Kidney tubule cell (primary cell): ENCODE data around the gene CACNB2.

Experiments used
- DNase-seq: peaks from one replicate; pipeline ENCODE4 v3.0.0-alpha.2; 2018; ENCODE audit warnings: low spot score

CACNB2 gene

DNA sequence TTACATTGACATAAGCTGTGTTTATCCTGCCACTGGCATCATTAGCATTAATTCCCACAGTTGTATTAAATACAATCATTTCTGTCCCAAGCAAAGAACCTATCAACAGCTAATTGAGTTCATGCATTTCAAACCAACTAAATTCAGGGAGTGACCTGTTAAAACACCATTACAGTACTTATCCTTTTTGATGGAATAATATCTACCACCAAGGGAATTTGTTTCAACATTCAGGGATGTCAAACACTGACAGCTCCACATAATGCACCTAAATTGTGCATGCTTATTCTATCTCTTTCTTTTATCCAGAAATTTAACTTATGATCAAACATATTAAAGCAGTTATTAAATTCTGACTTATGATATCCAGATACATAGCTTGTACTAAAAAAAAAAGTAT, 374.3 kb downstream of the CACNB2 start:
- no peak for DNase-seq

DNA sequence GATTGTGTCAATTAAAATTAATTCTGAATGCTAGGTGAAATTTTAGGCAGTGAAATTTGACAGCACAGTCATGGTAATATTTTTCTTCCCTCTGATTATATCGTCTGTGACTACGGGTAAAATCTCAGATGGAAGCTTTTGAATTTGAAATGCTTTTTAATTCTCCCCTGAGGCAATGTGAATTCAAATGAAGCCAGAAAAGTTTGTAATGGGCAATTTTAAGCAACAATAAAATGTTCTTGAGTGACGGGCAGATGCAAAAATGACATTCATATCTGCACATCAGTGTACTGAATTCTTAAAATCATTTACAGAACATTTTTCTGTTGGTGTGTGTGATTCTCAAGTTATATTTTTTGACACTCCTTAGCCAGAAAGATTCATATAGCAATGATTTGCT, 376.6 kb downstream of the CACNB2 start:
- DNase-seq = no peak

DNA sequence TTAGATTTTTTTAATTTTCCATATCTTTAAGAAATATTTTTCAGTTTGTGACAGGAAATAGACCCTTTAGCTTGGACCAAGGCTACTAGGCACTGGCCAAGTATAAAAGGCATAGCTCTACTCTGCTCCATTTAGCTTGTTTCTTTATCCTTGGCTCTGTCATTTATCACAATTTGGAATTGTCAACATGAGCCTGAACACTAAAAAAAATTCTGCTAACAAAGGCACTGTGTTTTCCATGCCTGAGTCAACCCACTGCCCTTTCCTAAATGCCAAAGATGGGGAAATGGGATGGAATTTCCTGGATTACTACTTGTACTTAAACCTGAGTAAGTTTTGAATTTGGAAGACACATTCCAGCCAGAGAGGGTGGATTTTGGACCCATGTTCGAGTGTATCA, 382.8 kb downstream of the CACNB2 start:
- peak; percentile 3 for DNase-seq

DNA sequence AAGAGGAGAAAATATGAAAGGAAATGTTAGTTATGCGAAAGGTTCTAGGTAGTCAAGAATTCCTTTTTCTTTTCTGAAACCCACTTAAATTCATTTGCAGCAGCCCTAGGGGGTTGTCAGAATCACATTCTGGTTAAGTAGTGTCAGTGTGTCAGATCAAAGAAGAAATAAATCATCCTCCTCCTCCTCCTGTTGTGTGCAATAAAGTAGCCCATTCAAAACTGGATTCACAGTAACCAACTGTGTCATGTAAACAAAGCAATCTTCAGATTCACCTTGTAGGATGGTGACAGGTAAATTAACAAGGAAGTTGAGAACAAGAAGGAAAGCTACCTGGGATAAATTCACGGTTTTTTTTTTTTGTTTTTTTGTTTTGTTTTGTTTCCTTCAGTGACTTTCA, 383.6 kb downstream of the CACNB2 start:
- no peak for DNase-seq

DNA sequence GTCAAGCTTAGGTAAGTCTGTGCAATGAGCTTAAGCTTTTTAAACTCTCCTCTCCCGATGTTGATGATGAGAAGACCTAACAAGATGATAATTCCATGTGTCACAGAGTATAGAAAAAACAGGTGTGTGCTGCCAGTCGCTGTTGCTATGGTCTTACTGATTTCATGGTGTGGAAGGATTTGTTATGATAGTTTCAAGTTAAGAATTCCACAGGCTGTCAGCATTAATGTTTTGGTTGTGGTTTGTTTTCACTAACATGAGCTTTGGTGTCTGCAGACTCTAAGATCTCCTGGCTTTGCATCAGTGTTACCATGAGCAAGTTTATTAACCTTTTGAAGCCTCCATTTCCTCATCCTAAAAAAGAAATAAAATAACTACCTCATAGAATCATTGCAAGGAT, 387.5 kb downstream of the CACNB2 start:
- no peak for DNase-seq

DNA sequence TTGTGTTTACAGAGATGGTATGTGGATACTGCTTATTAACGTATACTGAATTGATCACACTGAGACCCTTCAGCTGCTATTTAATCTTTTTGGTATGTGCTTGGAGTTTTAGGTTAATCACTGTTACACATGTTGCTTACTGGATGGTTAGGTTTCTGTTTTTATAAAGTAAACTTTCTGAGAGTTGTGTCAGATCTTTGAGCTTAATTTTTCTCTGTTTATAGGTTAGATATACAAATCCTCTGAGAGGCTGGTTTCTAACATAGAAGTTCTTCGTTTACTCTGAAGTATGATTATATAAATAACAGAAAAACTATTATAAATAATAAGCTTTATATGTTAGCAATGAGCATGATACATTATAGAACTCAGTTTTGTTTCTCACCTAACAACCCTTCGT, 388.1 kb downstream of the CACNB2 start:
- no peak for DNase-seq

DNA sequence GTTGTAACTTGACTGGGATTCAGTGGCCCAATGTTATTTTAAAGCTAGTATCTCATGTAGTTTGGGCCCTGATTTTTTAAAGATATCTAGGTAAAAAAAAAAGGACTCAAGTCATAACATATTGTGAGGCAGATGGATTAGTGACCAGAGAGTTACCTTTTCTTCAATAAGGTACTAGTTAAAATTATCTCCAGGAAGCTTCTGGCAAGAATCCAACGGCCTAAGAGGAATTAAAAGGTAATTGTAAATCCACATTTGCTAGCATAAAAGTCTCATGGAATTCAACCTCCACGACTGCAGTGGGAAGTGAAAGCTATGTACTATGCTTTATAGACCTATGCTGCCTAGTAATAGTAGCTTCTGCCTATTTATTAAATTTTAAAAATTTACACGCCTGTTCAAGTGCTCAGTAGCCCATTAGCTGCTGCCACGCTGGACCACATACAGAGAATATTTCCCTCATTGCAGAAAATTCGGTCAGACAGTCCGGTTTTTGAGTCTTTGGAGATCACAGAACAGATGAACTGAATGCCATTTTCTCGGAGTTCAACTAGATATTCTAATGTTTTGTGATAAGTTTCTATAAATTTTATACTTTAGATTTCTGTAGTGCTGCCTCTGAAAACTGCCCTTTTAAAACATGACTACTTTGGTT, 392.8 kb downstream of the CACNB2 start:
- DNase-seq = no peak

DNA sequence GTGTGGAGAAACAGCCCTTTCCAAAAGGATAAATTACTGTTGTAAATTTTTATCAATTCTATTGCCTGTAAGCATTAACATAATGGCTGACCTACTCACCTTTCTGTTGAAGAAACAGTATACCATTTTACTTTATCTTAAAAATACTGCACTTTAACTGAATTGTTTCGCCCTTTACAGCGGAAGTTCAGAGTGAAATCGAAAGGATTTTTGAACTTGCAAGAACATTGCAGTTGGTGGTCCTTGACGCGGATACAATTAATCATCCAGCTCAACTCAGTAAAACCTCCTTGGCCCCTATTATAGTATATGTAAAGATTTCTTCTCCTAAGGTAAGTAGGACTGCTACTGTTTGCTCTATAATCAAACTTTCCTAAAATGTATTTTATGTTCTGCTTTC, 393.7 kb downstream of the CACNB2 start:
- no peak for DNase-seq

DNA sequence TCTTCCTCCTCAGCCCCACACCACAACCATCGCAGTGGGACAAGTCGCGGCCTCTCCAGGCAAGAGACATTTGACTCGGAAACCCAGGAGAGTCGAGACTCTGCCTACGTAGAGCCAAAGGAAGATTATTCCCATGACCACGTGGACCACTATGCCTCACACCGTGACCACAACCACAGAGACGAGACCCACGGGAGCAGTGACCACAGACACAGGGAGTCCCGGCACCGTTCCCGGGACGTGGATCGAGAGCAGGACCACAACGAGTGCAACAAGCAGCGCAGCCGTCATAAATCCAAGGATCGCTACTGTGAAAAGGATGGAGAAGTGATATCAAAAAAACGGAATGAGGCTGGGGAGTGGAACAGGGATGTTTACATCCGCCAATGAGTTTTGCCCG, 399.1 kb downstream of the CACNB2 start:
- DNase-seq = no peak

DNA sequence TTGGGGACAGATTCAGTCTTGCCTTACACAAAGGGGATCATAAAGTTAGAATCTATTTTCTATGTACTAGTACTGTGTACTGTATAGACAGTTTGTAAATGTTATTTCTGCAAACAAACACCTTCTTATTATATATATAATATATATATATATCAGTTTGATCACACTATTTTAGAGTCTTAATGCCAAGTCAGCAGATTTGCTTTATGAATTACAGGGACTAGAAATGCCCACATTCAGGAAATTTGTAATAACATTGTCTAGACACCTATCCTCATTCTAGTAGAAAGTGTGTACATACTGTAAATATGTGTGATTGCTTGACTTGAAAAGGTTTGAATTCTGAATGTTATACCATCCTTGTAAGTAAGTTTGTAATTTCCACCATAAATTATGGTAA, 400.0 kb downstream of the CACNB2 start:
- DNase-seq = no peak

DNA sequence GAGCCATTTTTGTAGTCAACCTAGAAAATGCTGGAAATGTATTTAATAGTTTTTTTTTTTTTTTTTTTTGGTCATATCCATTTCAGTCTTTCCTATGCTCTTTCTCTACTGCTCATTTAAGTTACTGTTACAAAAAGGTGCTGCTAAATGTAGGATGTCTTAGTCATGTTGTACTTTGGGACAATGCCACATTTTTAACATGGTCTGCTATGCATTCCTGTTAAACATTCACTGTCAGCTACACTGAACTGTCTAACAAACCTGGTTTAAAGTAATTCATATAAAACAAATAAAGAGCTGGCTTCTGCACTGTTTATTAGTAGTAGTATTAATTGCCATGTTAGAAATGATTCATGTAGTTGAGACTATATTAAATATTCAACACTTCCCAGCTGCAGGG, 402.6 kb downstream of the CACNB2 start:
- peak; percentile 75 for DNase-seq

DNA sequence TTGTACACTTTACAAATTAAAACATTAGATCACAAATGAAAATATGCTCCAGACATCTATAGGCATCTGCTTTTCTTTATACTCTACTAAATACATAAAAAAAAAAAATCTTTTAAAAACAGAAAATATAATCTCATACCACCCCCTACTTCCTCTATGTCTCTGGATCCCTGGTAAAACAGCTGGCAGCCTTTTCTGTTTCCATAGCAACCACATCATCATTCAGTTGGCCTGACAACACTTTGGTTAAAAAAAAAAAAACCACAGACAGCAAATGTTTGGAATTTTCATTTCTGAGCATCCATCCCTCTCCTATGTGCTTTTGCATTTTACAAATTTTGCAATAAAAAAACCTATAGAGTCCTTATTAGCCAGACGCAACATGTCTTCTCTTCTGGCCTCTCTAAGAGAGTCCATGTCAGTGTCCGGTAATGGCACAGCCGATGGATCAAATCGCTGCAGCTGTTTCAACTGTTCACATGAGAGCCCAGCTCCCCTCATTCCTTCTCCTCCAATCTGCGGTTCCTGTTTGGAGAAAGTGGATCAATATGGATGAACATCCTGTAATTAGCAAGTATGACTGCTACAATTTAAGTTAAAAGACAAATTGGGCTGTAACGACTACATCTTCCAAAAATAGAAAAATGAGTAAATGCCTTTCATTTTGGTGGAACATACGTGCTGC, 405.5 kb downstream of the CACNB2 start:
- DNase-seq = no peak

DNA sequence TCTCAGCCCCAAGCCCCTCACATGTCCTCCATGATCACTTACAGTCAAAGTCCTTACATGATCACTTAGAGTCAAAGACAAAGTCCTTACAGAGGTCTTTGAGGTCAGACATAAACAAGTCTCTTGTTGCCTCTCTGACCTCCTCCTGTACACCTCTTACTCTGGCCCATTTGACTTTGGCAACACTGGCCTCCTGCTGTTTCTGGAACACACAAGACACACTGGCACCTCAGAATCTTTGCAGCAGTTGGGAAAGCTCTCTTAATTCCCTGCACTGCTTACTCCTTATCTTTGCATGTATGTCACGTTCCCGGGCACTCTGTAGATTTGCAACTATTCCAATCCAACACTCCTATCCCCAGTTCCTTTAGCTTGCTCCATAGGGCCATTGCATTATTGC, 408.9 kb downstream of the CACNB2 start:
- DNase-seq = no peak

DNA sequence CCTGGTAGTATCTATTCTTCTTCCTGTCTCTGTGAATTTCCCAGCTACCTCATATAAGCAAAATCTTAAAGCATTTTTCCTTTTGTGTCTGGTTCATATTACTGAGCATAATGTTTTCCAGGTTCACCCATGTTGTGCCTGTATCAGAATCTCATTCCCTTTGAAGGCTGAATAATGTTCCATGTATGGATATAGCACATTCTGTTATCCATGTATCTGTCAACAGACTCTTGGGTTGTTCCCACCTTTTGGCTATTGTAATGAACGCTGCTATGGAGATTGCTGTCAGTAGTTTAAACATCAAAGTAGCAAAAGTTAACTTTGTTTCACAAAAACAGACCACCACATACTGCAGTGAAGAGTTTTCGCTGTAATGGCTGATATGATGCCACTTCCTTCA, 411.2 kb downstream of the CACNB2 start:
- no peak for DNase-seq

DNA sequence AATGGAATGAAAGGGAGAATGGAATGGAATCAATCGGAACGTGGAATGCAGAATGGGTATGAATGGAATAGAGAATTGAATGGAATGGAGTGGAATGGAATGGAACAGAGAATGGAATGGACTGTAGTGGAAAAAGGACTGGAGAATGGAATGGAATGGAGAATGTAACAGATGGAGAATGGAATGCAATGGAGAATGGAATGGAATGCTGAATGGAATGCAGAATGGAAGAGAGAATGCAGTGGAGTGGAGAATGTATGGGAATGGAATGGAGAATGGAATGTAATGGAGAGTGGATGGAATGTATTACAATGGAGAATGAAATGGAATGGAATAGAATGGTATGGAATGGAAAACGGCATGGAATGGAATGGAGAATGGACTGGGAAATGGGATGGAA, 414.3 kb downstream of the CACNB2 start:
- DNase-seq = peak; percentile 39

DNA sequence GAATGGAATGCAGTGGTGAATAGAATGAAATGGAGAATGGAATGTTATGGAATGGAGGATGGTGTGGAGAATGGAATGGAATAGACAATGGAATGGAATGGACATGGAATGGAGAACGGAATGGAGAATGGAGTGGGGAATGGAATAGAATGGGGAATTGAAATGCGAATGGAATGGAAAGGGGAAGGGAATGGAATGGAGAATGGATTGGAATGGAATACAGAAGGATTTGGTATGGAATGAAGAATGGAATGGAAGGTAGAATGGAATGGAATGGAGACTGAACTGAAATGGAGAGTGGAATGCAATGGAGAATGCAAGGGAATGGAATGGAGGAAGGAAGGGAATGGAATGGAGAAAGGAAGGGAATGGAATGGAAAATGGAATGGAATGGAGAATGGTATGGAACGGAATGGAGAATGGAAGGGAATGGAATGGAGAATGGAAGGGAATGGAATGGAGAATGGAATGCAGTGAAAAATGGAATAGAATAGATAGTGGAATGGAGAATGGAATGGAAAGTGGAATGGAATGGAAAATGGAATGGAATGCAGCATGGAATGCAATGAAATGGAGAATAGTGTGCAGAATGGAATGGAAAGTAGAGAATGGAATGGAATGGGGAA, 416.4 kb downstream of the CACNB2 start:
- DNase-seq = no peak

DNA sequence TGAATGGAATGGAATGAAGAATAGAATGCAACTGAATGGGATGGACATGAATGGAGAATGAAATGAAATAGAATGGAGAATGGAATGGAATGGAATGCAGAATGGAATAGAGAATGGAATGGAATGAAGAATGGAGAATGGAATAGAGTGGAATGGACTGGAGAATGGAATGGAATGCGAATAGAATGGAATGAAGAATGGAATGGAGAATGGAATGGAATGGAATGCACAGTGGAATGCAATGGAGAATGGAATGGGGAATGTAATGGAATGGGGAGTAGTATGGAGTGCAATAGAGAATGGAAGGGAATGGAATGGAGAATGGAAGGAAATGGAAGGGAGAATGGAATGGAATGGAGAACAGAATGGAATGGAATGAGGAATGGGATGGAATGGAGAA, 417.7 kb downstream of the CACNB2 start:
- DNase-seq = no peak

DNA sequence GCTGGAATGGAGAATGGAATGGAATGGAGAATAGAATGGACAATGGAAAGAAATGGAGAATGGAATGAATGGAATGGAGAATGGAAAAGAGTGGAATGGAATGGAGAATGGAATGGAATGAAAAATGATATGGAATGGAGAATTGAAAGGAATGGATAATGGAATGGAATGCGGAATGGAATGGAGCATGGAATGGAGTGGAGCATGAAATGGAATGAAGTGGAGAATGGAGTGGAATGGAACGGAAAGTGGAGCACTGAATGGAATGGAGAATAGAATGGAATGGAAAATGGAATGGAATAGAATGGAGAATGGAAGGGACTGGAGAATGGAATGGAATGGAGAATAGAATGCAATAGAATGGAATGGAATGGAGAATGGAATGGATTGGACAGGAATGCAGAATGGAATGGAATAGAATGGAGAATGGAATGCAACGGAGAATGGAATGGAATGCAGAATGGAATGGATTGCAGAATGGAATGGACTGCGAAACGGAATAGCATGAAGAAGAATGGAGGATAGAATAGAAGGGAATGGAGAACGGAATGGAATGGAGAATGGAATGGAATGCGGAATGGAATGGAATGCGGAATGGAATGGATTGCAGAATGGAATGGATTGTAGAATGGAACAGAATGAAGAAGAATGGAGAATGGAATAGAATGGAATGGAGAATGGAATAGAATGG, 421.8 kb downstream of the CACNB2 start:
- peak; percentile 15 for DNase-seq

DNA sequence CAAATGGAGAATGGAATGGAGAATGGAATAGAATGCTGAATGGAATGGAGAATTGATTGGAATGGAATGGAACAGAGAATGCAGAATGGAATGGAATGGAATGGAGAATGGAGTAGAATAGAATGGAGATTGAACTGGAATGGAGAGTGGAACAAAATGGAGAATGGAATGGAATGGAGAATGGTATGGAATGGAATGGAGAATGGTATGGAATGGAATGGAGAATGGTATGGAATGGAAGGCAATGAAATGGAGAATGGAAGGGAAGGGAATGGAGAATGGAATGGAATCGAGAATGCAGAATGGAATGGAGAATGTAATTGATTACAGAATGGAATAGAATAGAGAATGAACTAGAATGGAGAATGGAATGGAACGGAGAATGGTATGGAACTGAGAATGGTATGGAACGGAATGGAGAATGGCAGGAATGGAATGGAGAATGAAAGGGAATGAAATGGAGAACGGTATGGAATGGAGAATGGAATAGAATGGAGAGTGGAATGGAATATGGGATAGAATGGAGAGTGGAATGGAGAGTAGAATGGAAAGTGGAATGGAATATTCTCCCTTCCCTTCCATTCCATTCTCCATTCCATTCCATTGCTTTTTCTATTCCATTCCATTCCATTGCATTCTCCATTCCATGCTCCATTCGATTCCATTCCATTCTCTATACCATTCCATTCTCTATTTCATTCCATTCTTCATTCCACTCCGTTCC, 422.9 kb downstream of the CACNB2 start:
- no peak for DNase-seq

DNA sequence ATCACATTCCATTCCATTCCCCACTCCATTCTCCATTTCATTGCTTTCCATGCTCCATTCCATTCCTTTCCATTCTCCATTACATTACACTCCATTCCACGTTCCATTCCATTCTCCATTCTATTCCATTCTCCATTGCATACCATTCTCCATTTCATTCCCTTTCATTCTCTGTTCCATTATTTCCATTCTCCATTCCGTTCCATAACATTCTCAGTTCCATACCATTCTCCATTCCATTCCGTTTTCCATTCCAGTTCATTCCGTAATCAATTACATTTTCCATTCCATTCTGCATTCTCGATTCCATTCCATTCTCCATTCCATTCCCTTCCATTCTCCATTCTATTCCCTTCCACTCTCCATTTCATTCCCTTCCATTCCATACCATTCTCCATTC, 424.8 kb downstream of the CACNB2 start:
- DNase-seq = no peak

DNA sequence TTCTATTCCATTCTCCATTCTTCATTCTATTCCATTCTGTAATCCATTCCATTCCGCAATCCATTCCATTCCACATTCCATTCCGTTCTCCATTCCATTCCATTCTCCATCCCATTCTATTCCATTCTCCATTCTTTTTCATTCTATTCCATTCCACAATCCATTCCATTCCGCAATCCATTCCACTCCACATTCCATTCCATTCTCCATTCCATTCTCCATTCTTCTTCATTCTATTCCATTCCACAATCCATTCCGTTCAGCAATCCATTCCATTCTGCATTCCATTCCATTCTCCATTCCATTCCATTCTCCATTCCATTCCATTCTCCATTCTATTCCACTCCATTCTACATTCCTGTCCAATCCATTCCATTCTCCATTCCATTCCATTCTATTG, 426.0 kb downstream of the CACNB2 start:
- DNase-seq = no peak

DNA sequence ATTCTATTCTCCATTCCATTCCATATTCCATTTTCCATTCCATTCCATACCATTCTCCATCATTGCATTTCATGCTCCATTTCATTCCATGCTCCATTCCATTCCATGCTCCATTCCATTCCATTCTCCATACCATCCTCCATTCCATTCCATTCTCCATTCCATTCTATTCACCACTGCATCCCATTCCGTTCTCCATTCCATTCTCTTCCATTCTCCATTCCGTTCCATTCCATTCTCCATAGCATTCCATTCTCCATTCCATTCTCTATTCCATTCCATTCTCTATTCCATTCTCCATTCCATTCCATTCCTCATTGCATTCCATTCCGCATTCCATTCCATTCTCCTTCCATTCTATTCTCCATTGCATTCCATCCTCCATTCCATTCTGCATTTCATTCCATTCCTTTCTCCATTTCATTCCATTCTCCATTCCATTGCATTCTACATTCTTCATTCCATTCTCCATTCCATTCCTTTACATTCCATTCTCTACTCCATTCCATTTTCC, 427.2 kb downstream of the CACNB2 start:
- DNase-seq = no peak
